ENCODE results near the gene MICAL1. TPM values are rescaled to one million over a fixed set of nuclear protein-coding genes. Genes with fewer than 3 reads are reported as not detected.

MICAL1 gene
- total and polyA plus RNA-seq, 9 donors: 10.3 to 24.0 (median 13.6) TPM

- DNase-seq: peak; percentile 89 to 95 (median 92)
- no peaks in the 10 kb centered on the region for H3K9me3 ChIP-seq
- peak within 1 kb of the TSS; percentile 35 to 81 for H3K27ac ChIP-seq
- 0 to 1% (median 1%) methylated on average over 50 to 102 of the region's 102 CpGs for WGBS, 3 donors
- peaks cover 11% of the 10 kb centered on the region for H3K4me1 ChIP-seq (ENCODE audit: insufficient read depth)
- no peaks in the 10 kb centered on the region for H3K27me3 ChIP-seq
- peak; percentile 75 for TF ChIP-seq POLR2A (IDR thresholded peaks at IDR 0.05)
- TF ChIP-seq EP300 (IDR thresholded peaks at IDR 0.05): no peak
- TF ChIP-seq, protein P1, sequence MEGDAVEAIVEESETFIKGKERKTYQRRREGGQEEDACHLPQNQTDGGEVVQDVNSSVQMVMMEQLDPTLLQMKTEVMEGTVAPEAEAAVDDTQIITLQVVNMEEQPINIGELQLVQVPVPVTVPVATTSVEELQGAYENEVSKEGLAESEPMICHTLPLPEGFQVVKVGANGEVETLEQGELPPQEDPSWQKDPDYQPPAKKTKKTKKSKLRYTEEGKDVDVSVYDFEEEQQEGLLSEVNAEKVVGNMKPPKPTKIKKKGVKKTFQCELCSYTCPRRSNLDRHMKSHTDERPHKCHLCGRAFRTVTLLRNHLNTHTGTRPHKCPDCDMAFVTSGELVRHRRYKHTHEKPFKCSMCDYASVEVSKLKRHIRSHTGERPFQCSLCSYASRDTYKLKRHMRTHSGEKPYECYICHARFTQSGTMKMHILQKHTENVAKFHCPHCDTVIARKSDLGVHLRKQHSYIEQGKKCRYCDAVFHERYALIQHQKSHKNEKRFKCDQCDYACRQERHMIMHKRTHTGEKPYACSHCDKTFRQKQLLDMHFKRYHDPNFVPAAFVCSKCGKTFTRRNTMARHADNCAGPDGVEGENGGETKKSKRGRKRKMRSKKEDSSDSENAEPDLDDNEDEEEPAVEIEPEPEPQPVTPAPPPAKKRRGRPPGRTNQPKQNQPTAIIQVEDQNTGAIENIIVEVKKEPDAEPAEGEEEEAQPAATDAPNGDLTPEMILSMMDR (IDR thresholded peaks at IDR 0.05): peak; percentile 29 to 53 (median 32)
- intact Hi-C loops (cut with DNase I): loop anchor here in 1 of 4 donors (5.0 kb wide), 1 partner anchor 58 kb away; the partner anchor contains the start of gene CD164
- H3K4me3 ChIP-seq: peak within 1 kb of the TSS; percentile 72
- no peaks in the 10 kb centered on the region for H3K36me3 ChIP-seq
These were observed 15.1 kb downstream of the MICAL1 start, which contains the start of the genes PPIL6 and SMPD2 for GRCh38 chr6:109440331-109441068. PPIL6 (minus strand) TSS chr6:109440628; CDS start chr6:109440590, 38 bp downstream. SMPD2 (plus strand) TSS chr6:109440724; CDS start chr6:109441122, 398 bp downstream.

GRCh38 chr6:109436041-109436440 lies 19.5 kb downstream of the MICAL1 start:
- Histone ChIP-seq H3K27ac (no peak overlapping the region), H3K4me3 (no peak overlapping the region), H3K36me3 (no peaks in the 10 kb centered on the region), H3K27me3 (no peaks in the 10 kb centered on the region), H3K4me1 (ENCODE audit: insufficient read depth) (no peaks in the 10 kb centered on the region), H3K9me3 (no peaks in the 10 kb centered on the region)
- TF ChIP-seq EP300 (IDR thresholded peaks at IDR 0.05) (no peak), POLR2A (IDR thresholded peaks at IDR 0.05) (no peak)
- TF ChIP-seq, protein P1 (IDR thresholded peaks at IDR 0.05): no peak
- intact Hi-C loops (cut with DNase I): no loop called here
- 93 to 94% (median 93%) methylated on average over 5 of the region's 5 CpGs for WGBS, 3 donors
- DNase-seq: no peak

GRCh38 chr6:109434456-109434855 lies 21.1 kb downstream of the MICAL1 start:
- no peak overlapping the region for H3K27ac ChIP-seq
- no peaks in the 10 kb centered on the region for H3K9me3 ChIP-seq
- no peak for TF ChIP-seq EP300 (IDR thresholded peaks at IDR 0.05)
- TF ChIP-seq POLR2A (IDR thresholded peaks at IDR 0.05): no peak
- TF ChIP-seq, protein P1 (IDR thresholded peaks at IDR 0.05): no peak
- 59 to 72% (median 69%) methylated on average over 2 of the region's 2 CpGs for WGBS, 3 donors
- H3K27me3 ChIP-seq: no peaks in the 10 kb centered on the region
- H3K4me3 ChIP-seq: no peak overlapping the region
- intact Hi-C loops (cut with DNase I): no loop called here
- H3K36me3 ChIP-seq: no peaks in the 10 kb centered on the region
- no peak for DNase-seq
- H3K4me1 ChIP-seq (ENCODE audit: insufficient read depth): no peaks in the 10 kb centered on the region

GRCh38 chr6:109429496-109429895 lies 26.1 kb downstream of the MICAL1 start:
- 96 to 99% (median 98%) methylated on average over 3 of the region's 3 CpGs for WGBS, 3 donors
- intact Hi-C loops (cut with DNase I): no loop called here
- no peaks in the 10 kb centered on the region for H3K27me3 ChIP-seq
- TF ChIP-seq, protein P1 (IDR thresholded peaks at IDR 0.05): no peak
- TF ChIP-seq EP300 (IDR thresholded peaks at IDR 0.05): no peak
- no peak for TF ChIP-seq POLR2A (IDR thresholded peaks at IDR 0.05)
- no peak overlapping the region for H3K27ac ChIP-seq
- H3K36me3 ChIP-seq: no peaks in the 10 kb centered on the region
- no peak for DNase-seq
- no peak overlapping the region for H3K4me3 ChIP-seq
- peaks cover 1% of the 10 kb centered on the region for H3K4me1 ChIP-seq (ENCODE audit: insufficient read depth)
- no peaks in the 10 kb centered on the region for H3K9me3 ChIP-seq
